Muscle layer of duodenum (tissue), 2 donors: ENCODE data around the gene EPHB2.

Experiments used
- H3K27ac ChIP-seq: one replicate; pipeline ENCODE4 v1.7.0; 2013; ENCODE audit warnings: mild to moderate bottlenecking, low read length
- H3K27me3 ChIP-seq: one replicate; pipeline ENCODE4 v1.7.0; 2013; ENCODE audit warnings: low read depth, mild to moderate bottlenecking, control low read depth, low read length
- H3K36me3 ChIP-seq, 2 donors: one replicate each; pipeline ENCODE4 v1.7.0; 2013; ENCODE audit warnings: low read length in 2 of 2, control low read depth in 1 of 2, mild to moderate bottlenecking in 1 of 2; ENCODE audit not compliant: insufficient read depth in 2 of 2, control insufficient read depth in 1 of 2
- H3K4me1 ChIP-seq, 2 donors: one replicate each; pipeline ENCODE4 v1.7.0; 2013; ENCODE audit warnings: low read length in 2 of 2, mild to moderate bottlenecking in 2 of 2, control low read depth in 1 of 2, moderate library complexity in 1 of 2; ENCODE audit not compliant: insufficient read depth in 2 of 2, control insufficient read depth in 1 of 2
- H3K4me3 ChIP-seq, 2 donors: one replicate each; pipeline ENCODE4 v1.7.0; 2013; ENCODE audit warnings: low read length in 2 of 2, low read depth in 1 of 2, mild to moderate bottlenecking in 1 of 2
- H3K9me3 ChIP-seq, 2 donors: one replicate each; pipeline ENCODE4 v1.7.0; 2013; ENCODE audit warnings: low read length in 2 of 2, control low read depth in 1 of 2, mild to moderate bottlenecking in 1 of 2; ENCODE audit not compliant: control insufficient read depth in 1 of 2
- donor health status: healthy.

Gene EPHB2

GRCh38 chr1:22870201-22870871, 159.7 kb downstream of the EPHB2 start:
- Histone ChIP-seq H3K4me3 (no peak overlapping the region), H3K27ac (no peak overlapping the region), H3K9me3 (no peaks in the 10 kb centered on the region), H3K27me3 (no peaks in the 10 kb centered on the region), H3K4me1 (no peaks in the 10 kb centered on the region), H3K36me3 (peaks cover 0 to 9% of the 10 kb centered on the region in 2 donors)

DNA sequence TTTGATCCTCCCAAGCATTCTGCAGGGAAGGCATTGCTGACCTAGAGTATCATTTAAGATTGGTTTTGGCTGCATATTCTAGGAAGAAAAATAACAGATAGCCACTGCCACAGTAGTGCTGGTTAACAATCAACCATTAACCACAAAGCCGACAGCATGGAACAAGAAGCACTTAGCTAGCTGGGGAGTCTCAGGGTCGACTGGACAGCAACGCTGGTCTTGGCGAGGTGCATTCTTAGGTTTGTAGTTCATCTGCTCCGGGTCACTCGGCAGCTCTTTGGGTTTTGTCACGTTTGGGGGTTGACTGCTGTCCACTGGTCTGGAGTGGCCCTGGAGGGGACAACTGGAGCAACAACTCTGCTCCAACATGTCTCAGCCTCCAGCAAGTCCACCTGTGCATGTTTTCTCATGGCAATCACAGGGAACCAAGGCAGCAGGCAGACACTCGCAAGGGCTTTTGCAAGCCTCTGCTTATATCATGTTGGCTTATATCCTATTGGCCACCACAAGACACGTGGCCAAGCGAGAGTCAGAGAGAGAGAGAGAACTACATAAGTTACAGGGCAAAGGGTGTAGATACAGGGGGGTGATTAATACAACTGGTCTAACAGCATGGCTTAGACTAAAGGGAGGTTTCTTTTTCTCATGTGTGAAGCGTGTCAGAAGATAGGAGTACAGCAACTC, 162.5 kb downstream of the EPHB2 start:
- H3K4me1 ChIP-seq: no peaks in the 10 kb centered on the region
- no peak overlapping the region for H3K27ac ChIP-seq

GRCh38 chr1:22874785-22875184, 164.1 kb downstream of the EPHB2 start:
- Histone ChIP-seq H3K4me3 (no peak overlapping the region), H3K27ac (no peak overlapping the region), H3K4me1 (no peaks in the 10 kb centered on the region), H3K36me3 (peaks cover 0 to 6% of the 10 kb centered on the region in 2 donors), H3K9me3 (no peaks in the 10 kb centered on the region), H3K27me3 (no peaks in the 10 kb centered on the region)

More for the DNA sequence above, 162.5 kb downstream of the EPHB2 start:
- H3K9me3 ChIP-seq: no peaks in the 10 kb centered on the region
- H3K4me3 ChIP-seq: no peak overlapping the region
- peaks cover 0 to 6% of the 10 kb centered on the region in 2 donors for H3K36me3 ChIP-seq
- no peaks in the 10 kb centered on the region for H3K27me3 ChIP-seq

DNA sequence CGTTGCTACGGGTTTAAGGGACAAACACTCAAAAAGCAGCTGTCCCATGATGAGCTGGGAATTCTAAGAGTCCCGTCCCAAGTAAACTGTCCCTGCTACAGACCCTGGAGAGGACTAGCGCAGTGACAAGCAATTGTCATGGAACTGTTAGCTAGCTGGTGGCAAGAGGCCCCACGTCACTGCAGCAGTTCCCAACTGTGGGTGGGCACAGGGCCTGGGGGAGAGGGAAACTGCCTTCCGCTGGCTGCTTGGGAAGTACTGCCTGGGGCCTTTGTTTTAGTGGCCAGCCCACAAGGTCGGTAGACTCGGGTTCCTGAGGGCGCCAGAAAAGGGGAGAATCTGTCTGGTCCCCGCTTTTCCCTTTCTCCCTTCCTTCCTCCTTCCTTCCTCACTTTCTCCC, 164.6 kb downstream of the EPHB2 start:
- Histone ChIP-seq H3K9me3 (no peaks in the 10 kb centered on the region), H3K4me1 (no peaks in the 10 kb centered on the region), H3K27me3 (no peaks in the 10 kb centered on the region), H3K27ac (no peak overlapping the region), H3K36me3 (peaks cover 0 to 6% of the 10 kb centered on the region in 2 donors), H3K4me3 (no peak overlapping the region)

DNA sequence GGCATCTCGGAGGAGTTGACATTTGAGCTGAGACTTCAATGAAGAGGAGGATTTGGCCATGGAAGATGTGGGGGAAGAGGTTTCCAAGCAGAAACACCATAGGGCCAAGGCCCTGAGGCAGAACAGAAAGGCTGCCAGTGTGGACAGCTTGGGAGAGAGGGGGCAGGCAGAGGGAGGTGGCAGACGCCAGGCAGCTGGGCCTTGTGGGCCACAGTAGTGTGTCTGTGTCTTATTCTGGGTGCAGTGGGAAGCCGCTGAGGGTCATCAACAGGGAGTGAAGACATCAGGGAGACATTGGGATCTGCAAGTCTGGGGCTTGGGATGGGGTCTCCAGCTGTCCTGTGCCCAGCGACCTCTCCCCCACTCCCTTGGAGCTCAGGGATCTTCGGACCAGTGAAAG, 165.2 kb downstream of the EPHB2 start:
- peaks cover 0 to 6% of the 10 kb centered on the region in 2 donors for H3K36me3 ChIP-seq
- H3K27me3 ChIP-seq: no peaks in the 10 kb centered on the region
- no peaks in the 10 kb centered on the region for H3K9me3 ChIP-seq
- H3K4me3 ChIP-seq: no peak overlapping the region
- no peaks in the 10 kb centered on the region for H3K4me1 ChIP-seq
- no peak overlapping the region for H3K27ac ChIP-seq

GRCh38 chr1:22876359-22877111, 165.9 kb downstream of the EPHB2 start:
- Histone ChIP-seq H3K4me3 (no peak overlapping the region), H3K27me3 (no peaks in the 10 kb centered on the region), H3K9me3 (no peaks in the 10 kb centered on the region), H3K36me3 (no peaks in the 10 kb centered on the region), H3K27ac (no peak overlapping the region), H3K4me1 (no peaks in the 10 kb centered on the region)

DNA sequence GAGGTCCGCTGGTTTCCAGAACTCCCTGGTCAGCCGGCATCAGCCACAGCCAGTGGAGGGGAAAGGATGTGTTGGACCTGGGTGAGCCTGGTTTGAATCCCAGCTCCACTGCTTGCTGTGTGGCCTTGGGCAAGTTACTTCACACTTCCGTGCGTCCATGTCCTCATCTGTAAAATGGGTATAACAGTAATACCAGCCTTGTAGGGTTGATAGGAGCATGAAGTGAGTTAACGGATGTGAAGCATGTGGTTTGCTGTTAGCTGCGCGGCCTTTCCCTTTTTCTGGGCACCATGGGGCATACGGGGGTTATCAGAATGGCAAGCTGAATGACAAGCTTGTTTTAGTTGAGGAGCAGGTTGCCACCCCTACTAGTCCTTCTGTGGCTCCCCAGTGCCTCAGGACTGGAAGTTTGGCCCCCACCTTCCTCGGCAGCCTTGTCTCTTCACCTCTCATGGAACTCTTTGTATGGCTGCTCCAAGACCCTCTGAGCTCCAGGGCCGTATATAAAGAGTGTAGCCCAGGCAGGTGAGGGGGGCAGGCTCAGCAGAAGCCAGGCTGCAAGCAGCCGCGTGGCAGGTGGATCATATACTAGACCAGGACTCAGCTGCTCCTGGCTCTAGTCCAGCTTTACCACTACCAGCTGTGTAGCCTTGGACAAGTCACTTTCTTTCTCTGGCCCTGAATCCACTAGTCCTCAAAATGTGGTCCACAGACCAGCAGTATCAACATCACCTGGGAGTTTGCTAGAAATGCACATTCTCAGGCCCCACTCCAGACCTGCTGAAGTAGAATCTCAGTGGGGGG, 166.7 kb downstream of the EPHB2 start:
- Histone ChIP-seq H3K36me3 (peaks cover 0 to 4% of the 10 kb centered on the region in 2 donors), H3K27me3 (no peaks in the 10 kb centered on the region), H3K4me1 (no peaks in the 10 kb centered on the region), H3K27ac (no peak overlapping the region), H3K9me3 (no peaks in the 10 kb centered on the region), H3K4me3 (no peak overlapping the region)

DNA sequence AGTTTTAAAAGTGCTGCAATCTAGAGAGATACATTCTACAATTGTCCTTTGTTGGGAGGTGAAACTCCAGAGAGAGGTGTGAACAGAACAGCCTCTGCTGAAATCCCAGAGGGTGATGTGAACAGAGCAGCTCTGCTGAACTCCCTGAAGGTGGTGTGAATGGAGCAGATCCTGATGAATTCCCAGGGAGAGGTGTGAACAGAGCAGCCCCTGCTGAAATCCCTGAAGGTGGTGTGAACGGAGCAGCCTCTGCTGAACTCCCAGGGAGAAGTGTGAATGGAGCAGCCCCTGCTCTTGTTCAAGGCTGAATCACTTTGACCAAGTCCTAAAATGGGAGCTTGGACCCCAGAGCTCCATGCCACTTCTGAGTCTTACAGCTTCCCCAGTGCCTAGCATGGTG, 167.3 kb downstream of the EPHB2 start:
- Histone ChIP-seq H3K36me3 (peaks cover 0 to 7% of the 10 kb centered on the region in 2 donors), H3K4me1 (no peaks in the 10 kb centered on the region), H3K27me3 (no peaks in the 10 kb centered on the region), H3K9me3 (no peaks in the 10 kb centered on the region), H3K4me3 (no peak overlapping the region), H3K27ac (no peak overlapping the region)

GRCh38 chr1:22878626-22879025, 168.0 kb downstream of the EPHB2 start:
- no peaks in the 10 kb centered on the region for H3K27me3 ChIP-seq
- H3K36me3 ChIP-seq: peaks cover 0 to 7% of the 10 kb centered on the region in 2 donors
- no peak overlapping the region for H3K27ac ChIP-seq
- no peak overlapping the region for H3K4me3 ChIP-seq
- no peaks in the 10 kb centered on the region for H3K4me1 ChIP-seq
- H3K9me3 ChIP-seq: no peaks in the 10 kb centered on the region

DNA sequence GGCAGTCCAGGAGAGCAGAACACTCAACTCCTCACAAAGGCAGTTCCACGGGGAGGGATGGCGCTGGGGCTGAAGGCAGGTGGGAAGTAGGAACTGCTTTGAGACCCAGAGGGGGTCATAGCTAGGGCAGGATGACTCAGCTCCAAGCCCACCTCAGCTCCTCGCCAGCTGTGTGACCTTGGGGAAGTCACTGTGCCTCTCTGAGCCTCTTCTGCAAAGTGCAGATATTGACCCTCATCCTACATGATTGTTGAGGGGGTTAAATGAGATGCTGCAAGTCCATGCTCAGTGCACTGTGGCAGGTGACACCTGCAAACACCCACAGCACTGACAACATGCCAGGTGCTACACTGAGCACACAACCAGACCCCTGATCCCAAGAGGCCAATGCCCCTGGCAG, 168.8 kb downstream of the EPHB2 start:
- Histone ChIP-seq H3K27me3 (no peaks in the 10 kb centered on the region), H3K9me3 (no peaks in the 10 kb centered on the region), H3K4me1 (no peaks in the 10 kb centered on the region), H3K36me3 (peaks cover 0 to 7% of the 10 kb centered on the region in 2 donors), H3K4me3 (no peak overlapping the region), H3K27ac (no peak overlapping the region)

GRCh38 chr1:22880174-22880601, 169.5 kb downstream of the EPHB2 start:
- Histone ChIP-seq H3K4me3 (no peak overlapping the region), H3K4me1 (no peaks in the 10 kb centered on the region), H3K27ac (no peak overlapping the region), H3K9me3 (no peaks in the 10 kb centered on the region), H3K27me3 (no peaks in the 10 kb centered on the region), H3K36me3 (peaks cover 0 to 7% of the 10 kb centered on the region in 2 donors)
